Fibroblast of lung (primary cell): ENCODE measurements around the gene CARD16. TPM values are rescaled to one million over a fixed set of nuclear protein-coding genes. Genes with fewer than 3 reads are reported as not detected.
A peak's percentile ranks its signal among the peaks of the same experiment; 100 is the strongest.

Experiments
- DNase-seq, 2 donors: peaks; one replicate each; pipeline versions ENCODE4 v3.0.0 to v3.0.0-alpha.2; 2010; ENCODE audit warnings: low read depth in 2 of 2
- H2AFZ ChIP-seq: 2 replicates; pipeline ENCODE4 v1.5.1; 2012; ENCODE audit warnings: low read length, control low read depth, inconsistent platforms
- H3K27ac ChIP-seq: 2 replicates; pipeline ENCODE4 v1.5.1; 2011; ENCODE audit warnings: low read length, control low read depth; ENCODE audit not compliant: insufficient read depth
- H3K27me3 ChIP-seq: 2 replicates; pipeline ENCODE4 v1.5.1; 2011; ENCODE audit warnings: mild to moderate bottlenecking, low read length; ENCODE audit not compliant: control insufficient read depth, insufficient read depth
- H3K36me3 ChIP-seq: 2 replicates; pipeline ENCODE4 v1.5.1; 2011; ENCODE audit warnings: low read length; ENCODE audit not compliant: control insufficient read depth, insufficient read depth
- H3K4me1 ChIP-seq: 2 replicates; pipeline ENCODE4 v1.5.1; 2011; ENCODE audit warnings: low read length; ENCODE audit not compliant: control insufficient read depth, insufficient read depth; ENCODE audit errors: extremely low read depth
- H3K4me2 ChIP-seq: 2 replicates; pipeline ENCODE4 v1.5.1; 2011; ENCODE audit warnings: low read length, control low read depth; ENCODE audit not compliant: insufficient read depth; ENCODE audit errors: extremely low read depth
- H3K4me3 ChIP-seq, 4 experiments: fragments of 200-600 bp in 1 of 4; sonication (generic) in 1 of 4; replicated peaks in 1 of 4; 2 replicates each; pipeline ENCODE4 v1.5.1; 2011 to 2016; ENCODE audit warnings: low read length in 4 of 4, low read depth in 3 of 4, mild to moderate bottlenecking in 3 of 4, control low read depth in 2 of 4, inconsistent platforms in 1 of 4, mixed read lengths in 1 of 4; ENCODE audit not compliant: insufficient read depth in 1 of 4; ENCODE audit errors: control extremely low read depth in 1 of 4
- H3K79me2 ChIP-seq: 2 replicates; pipeline ENCODE4 v1.5.1; 2012; ENCODE audit warnings: mild to moderate bottlenecking, low read length, inconsistent platforms; ENCODE audit not compliant: control insufficient read depth, insufficient read depth
- H3K9ac ChIP-seq: 2 replicates; pipeline ENCODE4 v1.5.1; 2011; ENCODE audit warnings: mild to moderate bottlenecking, low read length, control low read depth; ENCODE audit not compliant: insufficient read depth
- H3K9me3 ChIP-seq: 2 replicates; pipeline ENCODE4 v1.5.1; 2012; ENCODE audit warnings: low read depth, low read length; ENCODE audit not compliant: control insufficient read depth, insufficient read depth
- H4K20me1 ChIP-seq: 2 replicates; pipeline ENCODE4 v1.5.1; 2011; ENCODE audit warnings: low read length; ENCODE audit not compliant: control insufficient read depth, insufficient read depth; ENCODE audit errors: extremely low read depth
- CTCF ChIP-seq, 2 donors: IDR thresholded peaks in 1 of 2; conservative IDR thresholded peaks in 1 of 2; 1 replicate in 1 of 2; 2 replicates in 1 of 2; pipeline ENCODE4 v1.5.1; 2011 to 2012; ENCODE audit warnings: low read length in 2 of 2, control low read depth in 1 of 2, inconsistent platforms in 1 of 2, low read depth in 1 of 2, mild to moderate bottlenecking in 1 of 2
- EZH2 ChIP-seq: IDR thresholded peaks from 2 replicates; pipeline ENCODE4 v1.5.1; 2012; ENCODE audit warnings: low read length, control low read depth, mild to moderate bottlenecking; ENCODE audit errors: missing control alignments
- polyA plus RNA-seq, 2 donors: library from polyadenylated mRNA; depleted of rRNA in 1 of 2; stranded (reverse) in 1 of 2; unstranded in 1 of 2; fragments of >200 nt; gene quantifications; 2 replicates each; pipeline ENCODE4 v1.2.1, GENCODE V29; 2011 to 2012; ENCODE audit warnings: missing spikeins in 1 of 2
- total RNA-seq: library from RNA; depleted of rRNA; stranded (reverse); fragments of >200 nt; gene quantifications from 2 replicates; pipeline ENCODE4 v1.2.1, GENCODE V29; 2014

Gene CARD16
- total and polyA plus RNA-seq, 2 donors (not counting 1 experiment from before 2014, with no cell fraction given), result 114 to 143 TPM

GRCh38 chr11:105033343-105033742 is 11.8 kb downstream of the CARD16 start:
- Histone ChIP-seq H3K4me1 (peaks cover 2% of the 10 kb centered on the region), H3K9ac (no peak overlapping the region), H4K20me1 (no peaks in the 10 kb centered on the region), H3K4me3 (peak overlapping the region in 3 of 4 experiments; percentile 11 to 80 (median 69)), H3K4me2 (peak overlapping the region; percentile 73), H3K9me3 (no peaks in the 10 kb centered on the region), H3K27ac (no peak overlapping the region), H2AFZ (no peak overlapping the region), H3K36me3 (no peaks in the 10 kb centered on the region), H3K27me3 (no peaks in the 10 kb centered on the region), H3K79me2 (no peaks in the 10 kb centered on the region)
- DNase-seq, result no peak
- TF ChIP-seq EZH2, result no peak
- no peak for TF ChIP-seq CTCF (conservative IDR thresholded peaks at IDR 0.05 in 1 of 2, IDR thresholded peaks at IDR 0.05 in 1 of 2; ENCODE audit: low read depth in 1 of 2, low read length in 2 of 2)

- H3K36me3 ChIP-seq, result no peaks in the 10 kb centered on the region
- H3K9ac ChIP-seq, result no peak overlapping the region
- no peak for DNase-seq
- H4K20me1 ChIP-seq, result no peaks in the 10 kb centered on the region
- no peak overlapping the region for H3K27ac ChIP-seq
- H3K79me2 ChIP-seq, result no peaks in the 10 kb centered on the region
- H3K4me1 ChIP-seq, result peaks cover 2% of the 10 kb centered on the region
- no peak overlapping the region for H3K4me2 ChIP-seq
- no peaks in the 10 kb centered on the region for H3K9me3 ChIP-seq
- TF ChIP-seq CTCF (conservative IDR thresholded peaks at IDR 0.05 in 1 of 2, IDR thresholded peaks at IDR 0.05 in 1 of 2; ENCODE audit: low read depth in 1 of 2, low read length in 2 of 2) (no peak), EZH2 (no peak)
- peak overlapping the region in 1 of 4 experiments; percentile 8 for H3K4me3 ChIP-seq
- H3K27me3 ChIP-seq, result no peaks in the 10 kb centered on the region
- no peak overlapping the region for H2AFZ ChIP-seq
Observed at GRCh38 chr11:105032495-105032894, 12.6 kb downstream of the CARD16 start.

GRCh38 chr11:105027678-105028077 is 17.5 kb downstream of the CARD16 start:
- DNase-seq, result no peak
- Histone ChIP-seq H3K4me1 (no peaks in the 10 kb centered on the region), H3K36me3 (no peaks in the 10 kb centered on the region)

More at GRCh38 chr11:105027678-105028077, 17.5 kb downstream of the CARD16 start:
- H2AFZ ChIP-seq, result no peak overlapping the region
- H4K20me1 ChIP-seq, result no peaks in the 10 kb centered on the region
- no peaks in the 10 kb centered on the region for H3K79me2 ChIP-seq
- H3K27ac ChIP-seq, result no peak overlapping the region
- TF ChIP-seq CTCF (conservative IDR thresholded peaks at IDR 0.05 in 1 of 2, IDR thresholded peaks at IDR 0.05 in 1 of 2; ENCODE audit: low read depth in 1 of 2, low read length in 2 of 2), result no peak
- no peak for TF ChIP-seq EZH2
- no peak overlapping the region for H3K9ac ChIP-seq
- H3K4me3 ChIP-seq, result no peak overlapping the region
- no peaks in the 10 kb centered on the region for H3K9me3 ChIP-seq
- no peaks in the 10 kb centered on the region for H3K27me3 ChIP-seq
- no peak overlapping the region for H3K4me2 ChIP-seq
